DND-41 (cell line): ENCODE results near the gene POLR3A.

ENCODE experiments used
- EZH2 ChIP-seq: IDR thresholded peaks from 3 replicates; pipeline ENCODE4 v1.6.1; 2012; ENCODE audit warnings: borderline replicate concordance, low read depth, mild to moderate bottlenecking, moderate library complexity, low read length, inconsistent platforms; ENCODE audit not compliant: severe bottlenecking
- TF ChIP-seq, protein P1 (sequence below): IDR thresholded peaks from 2 replicates; pipeline ENCODE4 v1.5.1; 2012; ENCODE audit warnings: borderline replicate concordance, low read length, moderate library complexity, mild to moderate bottlenecking; ENCODE audit not compliant: poor library complexity, severe bottlenecking; ENCODE audit errors: extremely low read depth

DNA sequence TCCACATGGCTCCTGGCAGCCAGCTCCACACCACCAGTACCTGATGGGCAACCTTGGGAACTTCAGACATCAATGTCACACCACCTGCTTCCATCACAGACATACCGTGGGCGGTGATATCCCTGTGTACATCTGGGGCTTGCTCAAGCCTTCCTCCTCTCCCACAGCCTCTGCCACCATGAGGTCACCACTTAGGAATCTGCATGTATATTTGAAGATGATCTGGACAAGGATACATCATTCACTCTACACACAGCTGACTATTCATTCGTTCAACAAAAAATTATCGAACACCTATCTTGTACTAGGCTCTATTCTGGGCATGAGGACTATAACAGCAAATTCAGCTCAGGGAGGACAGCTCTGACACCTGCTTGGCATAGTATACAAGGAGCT is 109.6 kb downstream of the POLR3A start:
- TF ChIP-seq, protein P1, sequence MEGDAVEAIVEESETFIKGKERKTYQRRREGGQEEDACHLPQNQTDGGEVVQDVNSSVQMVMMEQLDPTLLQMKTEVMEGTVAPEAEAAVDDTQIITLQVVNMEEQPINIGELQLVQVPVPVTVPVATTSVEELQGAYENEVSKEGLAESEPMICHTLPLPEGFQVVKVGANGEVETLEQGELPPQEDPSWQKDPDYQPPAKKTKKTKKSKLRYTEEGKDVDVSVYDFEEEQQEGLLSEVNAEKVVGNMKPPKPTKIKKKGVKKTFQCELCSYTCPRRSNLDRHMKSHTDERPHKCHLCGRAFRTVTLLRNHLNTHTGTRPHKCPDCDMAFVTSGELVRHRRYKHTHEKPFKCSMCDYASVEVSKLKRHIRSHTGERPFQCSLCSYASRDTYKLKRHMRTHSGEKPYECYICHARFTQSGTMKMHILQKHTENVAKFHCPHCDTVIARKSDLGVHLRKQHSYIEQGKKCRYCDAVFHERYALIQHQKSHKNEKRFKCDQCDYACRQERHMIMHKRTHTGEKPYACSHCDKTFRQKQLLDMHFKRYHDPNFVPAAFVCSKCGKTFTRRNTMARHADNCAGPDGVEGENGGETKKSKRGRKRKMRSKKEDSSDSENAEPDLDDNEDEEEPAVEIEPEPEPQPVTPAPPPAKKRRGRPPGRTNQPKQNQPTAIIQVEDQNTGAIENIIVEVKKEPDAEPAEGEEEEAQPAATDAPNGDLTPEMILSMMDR = no peak
- no peak for TF ChIP-seq EZH2
